HCT116 (cell line): ENCODE measurements around the gene TYMP. TPM values are rescaled to one million over a fixed set of nuclear protein-coding genes. Genes with fewer than 3 reads are reported as not detected.
A peak's percentile ranks its signal among the peaks of the same experiment; 100 is the strongest.

Experiments used
- ATAC-seq: fragments of 200-7000 bp; cut with Tn5 transposase; 2 replicates; pipeline ENCODE4 v1.9.1; 2020; ENCODE audit warnings: mild to moderate bottlenecking, moderate library complexity
- BruUV-seq: library from RNA; stranded (reverse); fragments of 400-500 nt; replicated peaks from 2 replicates; lab custom pipeline; 2021; lab: Mats Ljungman, UMichigan
- CTCF ChIA-PET: fragments of 300-600 bp; sonication (Branson Sonifier 250); formaldehyde crosslinking; loops from one replicate; lab custom pipeline; 2021; ENCODE audit warnings: antibody characterized with exemption; lab: Charles Lee
- POLR2A ChIA-PET: fragments of 300-600, 350-600 bp; sonication (Branson Sonifier 250); formaldehyde crosslinking; loops from one replicate; lab custom pipeline; 2021; ENCODE audit warnings: antibody characterized with exemption; lab: Charles Lee
- RAD21 ChIA-PET, 2 experiments: fragments of 300-600 bp; sonication (Branson Sonifier 250); formaldehyde crosslinking; loops; one replicate each; lab custom pipeline; 2023; ENCODE audit warnings: low total read pairs in 2 of 2; ENCODE audit not compliant: uncharacterized antibody in 2 of 2, unreplicated experiment in 2 of 2, low non-redundant PET in 1 of 2; lab: Charles Lee
- DNase-seq: peaks from one replicate; pipeline ENCODE4 v3.0.0-alpha.2; 2010; ENCODE audit warnings: low read depth, low spot score
- H2AFZ ChIP-seq: fragments of 200-600 bp; shearing (Covaris generic), sonication (generic); 2 replicates; pipeline ENCODE4 v1.6.1; 2017; ENCODE audit warnings: low read depth, mixed run types, mixed read lengths, antibody characterized with exemption, low read length; ENCODE audit not compliant: poor library complexity, severe bottlenecking
- H3K27ac ChIP-seq: 2 replicates; pipeline ENCODE4 v1.5.1; 2012; ENCODE audit warnings: low read depth, low read length
- H3K27me3 ChIP-seq: fragments of 200-600 bp; sonication (generic); 2 replicates; pipeline ENCODE4 v1.6.1; 2016; ENCODE audit warnings: mixed run types, low read length, mixed read lengths; ENCODE audit not compliant: insufficient read depth
- H3K36me3 ChIP-seq, 2 experiments: fragments of 200-500 bp in 1 of 2; fragments of 200-600 bp in 1 of 2; sonication (Bioruptor generic) in 1 of 2; sonication (generic) in 1 of 2; 2 replicates each; pipeline versions ENCODE4 v1.5.1 to v1.6.1; 2014 to 2016; ENCODE audit warnings: low read length in 2 of 2, inconsistent platforms in 1 of 2, mixed read lengths in 1 of 2, mixed run types in 1 of 2; ENCODE audit not compliant: insufficient read depth in 2 of 2, control insufficient read depth in 1 of 2
- H3K4me1 ChIP-seq, 2 experiments: fragments of 200-600 bp in 1 of 2; sonication (generic) in 1 of 2; 2 replicates each; pipeline versions ENCODE4 v1.5.1 to v1.6.1; 2012 to 2017; ENCODE audit warnings: low read length in 2 of 2, inconsistent platforms in 1 of 2, mild to moderate bottlenecking in 1 of 2, mixed read lengths in 1 of 2, mixed run types in 1 of 2, moderate library complexity in 1 of 2; ENCODE audit not compliant: insufficient read depth in 2 of 2, control insufficient read depth in 1 of 2
- H3K4me2 ChIP-seq: fragments of 200-600 bp; sonication (generic); 2 replicates; pipeline ENCODE4 v1.6.1; 2017; ENCODE audit warnings: mixed run types, low read length, mixed read lengths
- H3K4me3 ChIP-seq, 2 experiments: fragments of 200-600 bp in 1 of 2; sonication (generic) in 1 of 2; replicated peaks in 1 of 2; 2 replicates each; pipeline ENCODE4 v1.5.1; 2011 to 2016; ENCODE audit warnings: low read length in 2 of 2, control low read depth in 1 of 2, low read depth in 1 of 2, mild to moderate bottlenecking in 1 of 2, mixed read lengths in 1 of 2, mixed run types in 1 of 2
- H3K79me2 ChIP-seq: fragments of 200-600 bp; sonication (generic); 2 replicates; pipeline ENCODE4 v1.6.1; 2017; ENCODE audit warnings: mild to moderate bottlenecking, mixed run types, low read length, moderate library complexity, mixed read lengths; ENCODE audit not compliant: insufficient read depth
- H3K9ac ChIP-seq: fragments of 200-600 bp; sonication (generic); 2 replicates; pipeline ENCODE4 v1.6.1; 2016; ENCODE audit warnings: low read length, mixed read lengths
- H3K9me2 ChIP-seq: fragments of 200-600 bp; sonication (generic), shearing (Covaris generic); 2 replicates; pipeline ENCODE4 v1.6.1; 2017; ENCODE audit warnings: mixed run types, mild to moderate bottlenecking, moderate library complexity; ENCODE audit not compliant: insufficient read depth
- H3K9me3 ChIP-seq, 2 experiments: fragments of 200-500 bp in 1 of 2; fragments of 200-600 bp in 1 of 2; sonication (Bioruptor generic) in 1 of 2; sonication (generic) in 1 of 2; 2 replicates each; pipeline ENCODE4 v1.6.1; 2014 to 2017; ENCODE audit warnings: low read length in 2 of 2, mixed read lengths in 2 of 2, inconsistent platforms in 1 of 2, low read depth in 1 of 2, mild to moderate bottlenecking in 1 of 2, mixed run types in 1 of 2, moderate library complexity in 1 of 2; ENCODE audit not compliant: control insufficient read depth in 1 of 2, insufficient read depth in 1 of 2
- H4K20me1 ChIP-seq: fragments of 200-600 bp; sonication (generic), shearing (Covaris generic); 2 replicates; pipeline ENCODE4 v1.6.1; 2017; ENCODE audit warnings: mixed run types, mild to moderate bottlenecking, moderate library complexity; ENCODE audit not compliant: insufficient read depth
- CEBPB ChIP-seq: IDR thresholded peaks from 2 replicates; pipeline ENCODE4 v1.6.1; 2012; ENCODE audit warnings: low read depth
- CTCF ChIP-seq, 3 experiments: fragments of 200-600 bp in 1 of 3; sonication (generic) in 1 of 3; IDR thresholded peaks in 2 of 3; conservative IDR thresholded peaks in 1 of 3; 2 replicates each; pipeline ENCODE4 v1.5.1; 2012 to 2017; ENCODE audit warnings: low read depth in 2 of 3, low read length in 2 of 3, antibody characterized with exemption in 1 of 3, borderline replicate concordance in 1 of 3, control low read depth in 1 of 3, mild to moderate bottlenecking in 1 of 3, mixed read lengths in 1 of 3, mixed run types in 1 of 3, moderate library complexity in 1 of 3; ENCODE audit not compliant: insufficient read depth in 1 of 3
- ELF1 ChIP-seq: IDR thresholded peaks from 2 replicates; pipeline ENCODE4 v1.6.1; 2012; ENCODE audit warnings: low read depth, borderline replicate concordance
- EZH2 ChIP-seq: fragments of 200-600 bp; sonication (generic); IDR thresholded peaks from 2 replicates; pipeline ENCODE4 v1.6.1; 2017; ENCODE audit warnings: antibody characterized with exemption, mixed run types
- EZH2phosphoT487 ChIP-seq: fragments of 200-600 bp; IDR thresholded peaks from 2 replicates; pipeline ENCODE4 v1.6.1; 2018; ENCODE audit warnings: antibody characterized with exemption, borderline replicate concordance
- FOSL1 ChIP-seq: IDR thresholded peaks from 2 replicates; pipeline ENCODE4 v1.6.1; 2012; ENCODE audit warnings: low read depth
- JUND ChIP-seq: IDR thresholded peaks from 2 replicates; pipeline ENCODE4 v1.6.1; 2012
- SIN3A ChIP-seq: IDR thresholded peaks from 2 replicates; pipeline ENCODE4 v1.6.1; 2012; ENCODE audit warnings: low read depth
- SP1 ChIP-seq: IDR thresholded peaks from 2 replicates; pipeline ENCODE4 v1.6.1; 2012; ENCODE audit warnings: low read depth
- TCF7L2 ChIP-seq: IDR thresholded peaks from 2 replicates; pipeline ENCODE4 v1.7.0; 2011; ENCODE audit warnings: borderline replicate concordance, inconsistent platforms; ENCODE audit not compliant: insufficient read depth, insufficient read length; ENCODE audit errors: extremely low read depth
- YY1 ChIP-seq: IDR thresholded peaks from 2 replicates; pipeline ENCODE4 v1.6.1; 2011; ENCODE audit warnings: low read length, low read depth, moderate library complexity, mild to moderate bottlenecking; ENCODE audit not compliant: insufficient replicate concordance; ENCODE audit errors: extremely low read depth
- ZNF274 ChIP-seq: fragments of 200-500 bp; sonication (Bioruptor generic); IDR thresholded peaks from 2 replicates; pipeline ENCODE4 v1.6.1; 2014; ENCODE audit warnings: mild to moderate bottlenecking, low read depth, low read length, inconsistent platforms
- intact Hi-C: fragments of 100-400 bp; cut with micrococcal nuclease; formaldehyde crosslinking; loops from 2 replicates; pipeline ENCODE4 v1.10.0; 2022
- total RNA-seq: library from RNA; stranded (reverse); gene quantifications from one replicate; pipeline ENCODE4 v1.2.1, GENCODE V29; 2021; ENCODE audit not compliant: unreplicated experiment
- TF ChIP-seq, protein P1 (sequence below): IDR thresholded peaks from 2 replicates; pipeline ENCODE4 v1.6.1; 2012; ENCODE audit warnings: low read depth

The TYMP gene
- total RNA-seq, 1 experiment from 2014 or later: 43.2 TPM

GRCh38 chr22:50522806-50523438 lies 6.9 kb downstream of the TYMP start:
- no peak overlapping the region for H2AFZ ChIP-seq
- ChIA-PET CTCF (no interaction called here), POLR2A (no interaction called here), RAD21 (no interaction called here)
- H3K27me3 ChIP-seq: no peaks in the 10 kb centered on the region
- no peaks in the 10 kb centered on the region for H3K9me2 ChIP-seq
- no peak overlapping the region for H3K9ac ChIP-seq
- H3K4me3 ChIP-seq: no peak overlapping the region
- DNase-seq (no peak), ATAC-seq (no peak)
- H3K4me2 ChIP-seq: no peak overlapping the region
- TSS peak; percentile 32 for BruUV-seq
- intact Hi-C loops: no loop called here
- H3K9me3 ChIP-seq: no peaks in the 10 kb centered on the region
- H3K79me2 ChIP-seq: peaks cover 25% of the 10 kb centered on the region
- H3K27ac ChIP-seq: no peak overlapping the region; the same call in 1 of the 2 replicates
- no peak for TF ChIP-seq JUND
- TF ChIP-seq ZNF274: no peak
- no peak for TF ChIP-seq ELF1
- no peak for TF ChIP-seq SP1
- no peak for TF ChIP-seq SIN3A
- TF ChIP-seq CTCF (IDR thresholded peaks at IDR 0.05 in 2 of 3, conservative IDR thresholded peaks at IDR 0.05 in 1 of 3; ENCODE audit: borderline replicate concordance in 1 of 3, insufficient read depth in 1 of 3, low read depth in 2 of 3, low read length in 2 of 3): no peak
- TF ChIP-seq, protein P1, sequence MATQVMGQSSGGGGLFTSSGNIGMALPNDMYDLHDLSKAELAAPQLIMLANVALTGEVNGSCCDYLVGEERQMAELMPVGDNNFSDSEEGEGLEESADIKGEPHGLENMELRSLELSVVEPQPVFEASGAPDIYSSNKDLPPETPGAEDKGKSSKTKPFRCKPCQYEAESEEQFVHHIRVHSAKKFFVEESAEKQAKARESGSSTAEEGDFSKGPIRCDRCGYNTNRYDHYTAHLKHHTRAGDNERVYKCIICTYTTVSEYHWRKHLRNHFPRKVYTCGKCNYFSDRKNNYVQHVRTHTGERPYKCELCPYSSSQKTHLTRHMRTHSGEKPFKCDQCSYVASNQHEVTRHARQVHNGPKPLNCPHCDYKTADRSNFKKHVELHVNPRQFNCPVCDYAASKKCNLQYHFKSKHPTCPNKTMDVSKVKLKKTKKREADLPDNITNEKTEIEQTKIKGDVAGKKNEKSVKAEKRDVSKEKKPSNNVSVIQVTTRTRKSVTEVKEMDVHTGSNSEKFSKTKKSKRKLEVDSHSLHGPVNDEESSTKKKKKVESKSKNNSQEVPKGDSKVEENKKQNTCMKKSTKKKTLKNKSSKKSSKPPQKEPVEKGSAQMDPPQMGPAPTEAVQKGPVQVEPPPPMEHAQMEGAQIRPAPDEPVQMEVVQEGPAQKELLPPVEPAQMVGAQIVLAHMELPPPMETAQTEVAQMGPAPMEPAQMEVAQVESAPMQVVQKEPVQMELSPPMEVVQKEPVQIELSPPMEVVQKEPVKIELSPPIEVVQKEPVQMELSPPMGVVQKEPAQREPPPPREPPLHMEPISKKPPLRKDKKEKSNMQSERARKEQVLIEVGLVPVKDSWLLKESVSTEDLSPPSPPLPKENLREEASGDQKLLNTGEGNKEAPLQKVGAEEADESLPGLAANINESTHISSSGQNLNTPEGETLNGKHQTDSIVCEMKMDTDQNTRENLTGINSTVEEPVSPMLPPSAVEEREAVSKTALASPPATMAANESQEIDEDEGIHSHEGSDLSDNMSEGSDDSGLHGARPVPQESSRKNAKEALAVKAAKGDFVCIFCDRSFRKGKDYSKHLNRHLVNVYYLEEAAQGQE: no peak
- TF ChIP-seq YY1: no peak
- no peak for TF ChIP-seq TCF7L2
- no peak for TF ChIP-seq CEBPB
- TF ChIP-seq FOSL1: no peak
- TF ChIP-seq EZH2phosphoT487: no peak
- TF ChIP-seq EZH2: no peak
- H3K4me1 ChIP-seq: peaks cover 13 to 38% of the 10 kb centered on the region in 2 experiments; a peak in 3 of 4 replicates
- no peaks in the 10 kb centered on the region for H4K20me1 ChIP-seq
- H3K36me3 ChIP-seq: peaks cover 0 to 24% of the 10 kb centered on the region in 2 experiments; a peak in 2 of 4 replicates
